IMR-90 (cell line): Measurements from ENCODE around the gene MDP1. TPM values are rescaled to one million over a fixed set of nuclear protein-coding genes. Genes with fewer than 3 reads are reported as not detected.

Experiments
- ATAC-seq: fragments of 200-7000 bp; cut with Tn5 transposase; 2 replicates; pipeline ENCODE4 v1.9.1; 2020; ENCODE audit warnings: low read depth, mild to moderate bottlenecking, moderate library complexity
- BruUV-seq: library from RNA; stranded (reverse); fragments of 400-500 nt; replicated peaks from 2 replicates; lab custom pipeline; 2021; lab: Mats Ljungman, UMichigan
- CTCF ChIA-PET: fragments of 300-600 bp; formaldehyde crosslinking; extraction: SDS; loops from one replicate; lab custom pipeline; 2021; ENCODE audit warnings: antibody characterized with exemption; lab: Yijun Ruan, JAX
- POLR2A ChIA-PET: fragments of 300-600 bp; sonication (Branson Sonifier 250); formaldehyde crosslinking; loops from one replicate; lab custom pipeline; 2022; ENCODE audit warnings: antibody characterized with exemption; ENCODE audit not compliant: unreplicated experiment; lab: Charles Lee
- DNase-seq: peaks from one replicate; pipeline ENCODE4 v3.0.0; 2013
- H2AFZ ChIP-seq: replicated peaks from 2 replicates; pipeline ENCODE3; 2013; ENCODE audit warnings: low read length, mild to moderate bottlenecking; ENCODE audit not compliant: poor library complexity
- H2AK5ac ChIP-seq: 2 replicates; pipeline ENCODE4 v1.6.1; 2013; ENCODE audit warnings: low read depth, low read length, inconsistent platforms
- H2AK9ac ChIP-seq: replicated peaks from 2 replicates; pipeline ENCODE3; 2013; ENCODE audit warnings: mild to moderate bottlenecking, low read depth, low read length, moderate library complexity; ENCODE audit not compliant: poor library complexity
- H2BK120ac ChIP-seq: 2 replicates; pipeline ENCODE4 v1.6.1; 2013; ENCODE audit warnings: low read depth, low read length, inconsistent platforms
- H2BK15ac ChIP-seq: 3 replicates; pipeline ENCODE4 v1.6.1; 2013; ENCODE audit warnings: low read depth, low read length, inconsistent platforms
- H2BK20ac ChIP-seq: 2 replicates; pipeline ENCODE4 v1.6.1; 2013; ENCODE audit warnings: low read depth, mild to moderate bottlenecking, inconsistent platforms, low read length, moderate library complexity
- H2BK5ac ChIP-seq: 2 replicates; pipeline ENCODE4 v1.6.1; 2013; ENCODE audit warnings: mild to moderate bottlenecking, low read depth, low read length, inconsistent platforms; ENCODE audit not compliant: poor library complexity, severe bottlenecking
- H3K14ac ChIP-seq: replicated peaks from 2 replicates; pipeline ENCODE4 v1.6.1; 2013; ENCODE audit warnings: low read depth, low read length, inconsistent platforms
- H3K18ac ChIP-seq: 2 replicates; pipeline ENCODE4 v1.6.1; 2013; ENCODE audit warnings: low read depth, low read length, control low read depth
- H3K23ac ChIP-seq: 2 replicates; pipeline ENCODE4 v1.6.1; 2013; ENCODE audit warnings: low read depth, low read length, inconsistent platforms
- H3K27ac ChIP-seq: 2 replicates; pipeline ENCODE4 v1.5.1; 2013; ENCODE audit warnings: mild to moderate bottlenecking, control low read depth, low read length; ENCODE audit not compliant: insufficient read depth
- H3K27me3 ChIP-seq: 2 replicates; pipeline ENCODE4 v1.6.1; 2013; ENCODE audit warnings: low read length; ENCODE audit not compliant: control insufficient read depth, insufficient read depth
- H3K36me3 ChIP-seq: 2 replicates; pipeline ENCODE4 v1.6.1; 2013; ENCODE audit warnings: low read length, mixed read lengths; ENCODE audit not compliant: control insufficient read depth, insufficient read depth
- H3K4ac ChIP-seq: 2 replicates; pipeline ENCODE4 v1.6.1; 2013; ENCODE audit warnings: low read depth, low read length, inconsistent platforms
- H3K4me1 ChIP-seq: 2 replicates; pipeline ENCODE4 v1.6.1; 2013; ENCODE audit warnings: low read length, mixed read lengths; ENCODE audit not compliant: control insufficient read depth, insufficient read depth
- H3K4me2 ChIP-seq: 2 replicates; pipeline ENCODE4 v1.6.1; 2013; ENCODE audit warnings: low read depth, mild to moderate bottlenecking, control low read depth, low read length, moderate library complexity
- H3K4me3 ChIP-seq: 2 replicates; pipeline ENCODE4 v1.5.1; 2013; ENCODE audit warnings: low read depth, mild to moderate bottlenecking, control low read depth, low read length, moderate library complexity; ENCODE audit not compliant: insufficient read depth
- H3K56ac ChIP-seq: 2 replicates; pipeline ENCODE4 v1.6.1; 2013; ENCODE audit warnings: low read length, inconsistent platforms; ENCODE audit not compliant: insufficient read depth; ENCODE audit errors: extremely low read depth
- H3K79me1 ChIP-seq, 2 experiments: 2 replicates each; pipeline ENCODE4 v1.6.1; 2013; ENCODE audit warnings: low read length in 2 of 2, inconsistent platforms in 1 of 2, low read depth in 1 of 2
- H3K9ac ChIP-seq: 2 replicates; pipeline ENCODE4 v1.6.1; 2013; ENCODE audit warnings: low read depth, low read length, control low read depth
- H3K9me1 ChIP-seq: 2 replicates; pipeline ENCODE4 v1.6.1; 2013; ENCODE audit warnings: low read length, inconsistent platforms; ENCODE audit not compliant: insufficient read depth
- H3K9me3 ChIP-seq: 2 replicates; pipeline ENCODE4 v1.6.1; 2013; ENCODE audit warnings: low read length; ENCODE audit not compliant: control insufficient read depth, insufficient read depth
- H4K20me1 ChIP-seq: 2 replicates; pipeline ENCODE4 v1.6.1; 2013; ENCODE audit warnings: low read length, inconsistent platforms; ENCODE audit not compliant: insufficient read depth
- H4K5ac ChIP-seq: 2 replicates; pipeline ENCODE4 v1.6.1; 2013; ENCODE audit warnings: mild to moderate bottlenecking, low read depth, low read length, control low read depth
- H4K8ac ChIP-seq, 2 experiments: 2 replicates each; pipeline ENCODE4 v1.6.1; 2013; ENCODE audit warnings: low read depth in 2 of 2, low read length in 2 of 2, control low read depth in 1 of 2, inconsistent platforms in 1 of 2
- H4K91ac ChIP-seq: 2 replicates; pipeline ENCODE4 v1.6.1; 2013; ENCODE audit warnings: low read depth, low read length, inconsistent platforms; ENCODE audit not compliant: insufficient read depth
- BHLHE40 ChIP-seq: fragments of 150-350 bp; IDR thresholded peaks from 2 replicates; pipeline ENCODE4 v1.6.1; 2016; ENCODE audit warnings: mild to moderate bottlenecking, low read depth, low read length
- CEBPB ChIP-seq: IDR thresholded peaks from 2 replicates; pipeline ENCODE4 v1.6.1; 2012; ENCODE audit warnings: low read depth, low read length, improper control_type of control experiment
- CHD1 ChIP-seq: IDR thresholded peaks from 2 replicates; pipeline ENCODE4 v1.6.1; 2012; ENCODE audit warnings: low read depth, low read length, improper control_type of control experiment
- FOS ChIP-seq: fragments of 150-350 bp; IDR thresholded peaks from 2 replicates; pipeline ENCODE4 v1.6.1; 2016; ENCODE audit warnings: low read depth, low read length
- MAFK ChIP-seq: IDR thresholded peaks from 2 replicates; pipeline ENCODE4 v1.6.1; 2012; ENCODE audit warnings: low read depth, low read length, improper control_type of control experiment
- MAZ ChIP-seq: IDR thresholded peaks from 2 replicates; pipeline ENCODE4 v1.6.1; 2012; ENCODE audit warnings: low read depth, mild to moderate bottlenecking, low read length, improper control_type of control experiment, moderate library complexity, borderline replicate concordance
- MXI1 ChIP-seq: IDR thresholded peaks from 2 replicates; pipeline ENCODE4 v1.6.1; 2012; ENCODE audit warnings: low read depth, mild to moderate bottlenecking, low read length, moderate library complexity, borderline replicate concordance
- POLR2A ChIP-seq: IDR thresholded peaks from 2 replicates; pipeline ENCODE4 v1.6.1; 2012; ENCODE audit warnings: mild to moderate bottlenecking, low read depth, low read length
- RAD21 ChIP-seq: IDR thresholded peaks from 2 replicates; pipeline ENCODE4 v1.6.1; 2012; ENCODE audit warnings: low read length, improper control_type of control experiment
- RFX5 ChIP-seq: IDR thresholded peaks from 2 replicates; pipeline ENCODE4 v1.8.0; 2012; ENCODE audit warnings: low read depth, mild to moderate bottlenecking, low read length, moderate library complexity
- SMC3 ChIP-seq: fragments of 150-350 bp; IDR thresholded peaks from 2 replicates; pipeline ENCODE4 v1.6.1; 2016; ENCODE audit warnings: low read depth, mild to moderate bottlenecking, antibody characterized with exemption, low read length, moderate library complexity
- WGBS, 2 experiments: methylation state at CpG; one replicate each; pipeline versions ENCODE4 v1.1.5 to v1.1.7; 2013; ENCODE audit warnings: missing lambda C conversion rate in 2 of 2; ENCODE audit not compliant: insufficient read length in 1 of 2; ENCODE audit errors: extremely low coverage in 2 of 2; 5-methylcytosine and 5-hydroxymethylcytosine counted together
- dilution Hi-C: fragments of 300-500 bp; cut with HindIII; formaldehyde crosslinking; loops from one replicate; pipeline ENCODE4 v1.14.3; 2018; ENCODE audit warnings: low sequenced_read_pairs; ENCODE audit not compliant: unreplicated experiment
- in situ Hi-C: fragments of 300-500 bp; cut with MboI; formaldehyde crosslinking; loops from 3 replicates; pipeline ENCODE4 v1.14.3; 2019; ENCODE audit warnings: low sequenced_read_pairs, inconsistent platforms, mixed read lengths
- intact Hi-C: fragments of 100-400 bp; cut with micrococcal nuclease; formaldehyde crosslinking; loops from 2 replicates; pipeline ENCODE4 v1.10.0; 2022
- polyA plus RNA-seq, 3 experiments: library from polyadenylated mRNA; depleted of rRNA; stranded (reverse); fragments of >200 nt; gene quantifications; 2 replicates each; pipeline ENCODE4 v1.2.3, GENCODE V29; 2012; ENCODE audit warnings: low replicate concordance in 1 of 3
- total RNA-seq: library from RNA; depleted of rRNA; stranded (reverse); fragments of >200 nt; gene quantifications from 2 replicates; pipeline ENCODE4 v1.2.3, GENCODE V29; 2012
- TF ChIP-seq, protein P1 (sequence below): fragments of 150-350 bp; IDR thresholded peaks from 2 replicates; pipeline ENCODE4 v1.6.1; 2017; ENCODE audit warnings: mild to moderate bottlenecking, antibody characterized with exemption, low read length, low read depth
- TF ChIP-seq, protein P2 (sequence below): fragments of 150-350 bp; IDR thresholded peaks from 2 replicates; pipeline ENCODE4 v1.6.1; 2016; ENCODE audit warnings: low read depth, mild to moderate bottlenecking, low read length, moderate library complexity, borderline replicate concordance

MDP1 gene
- total and polyA plus RNA-seq, 2 of the 4 experiments (the other 2 are of a cell fraction): 15.1 to 17.8 TPM

DNA sequence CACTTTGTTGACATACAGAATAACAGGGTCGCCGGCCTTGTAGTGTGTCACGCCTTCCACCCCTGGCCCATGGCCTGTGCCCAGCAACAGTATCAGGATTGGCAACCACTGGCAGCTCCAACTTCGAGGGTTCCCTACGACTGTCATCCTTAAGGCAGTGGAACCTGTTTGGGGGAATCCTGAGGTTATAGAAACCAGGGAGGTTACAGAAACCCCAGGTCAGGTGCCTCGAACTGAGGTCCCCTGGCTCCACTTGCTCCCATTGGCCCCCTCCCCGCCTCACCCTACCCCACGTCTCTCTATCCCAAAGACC, 21.0 kb downstream of the MDP1 start:
- no peak overlapping the region for H2BK20ac ChIP-seq
- ChIA-PET CTCF (no interaction called here), POLR2A (interaction anchor here (1.1 kb wide), 1 partner anchor 9 kb away, joined by 3 read pairs; no protein-coding TSS in a partner anchor)
- peak overlapping the region; percentile 89 for H4K5ac ChIP-seq
- peaks cover 40 to 71% of the 10 kb centered on the region in 2 experiments for H3K79me1 ChIP-seq
- peak overlapping the region; percentile 95 for H4K91ac ChIP-seq
- peak overlapping the region; percentile 76 for H2BK120ac ChIP-seq
- peak overlapping the region; percentile 96 for H2AK9ac ChIP-seq
- H3K23ac ChIP-seq: peak overlapping the region; percentile 70; the same call in 1 of the 2 replicates
- peak overlapping the region; percentile 85 for H2AK5ac ChIP-seq
- H3K9ac ChIP-seq: peak overlapping the region; percentile 93
- H3K18ac ChIP-seq: no peak overlapping the region
- peak overlapping the region; percentile 95 for H2AFZ ChIP-seq
- no peaks in the 10 kb centered on the region for H3K27me3 ChIP-seq
- TF ChIP-seq FOS (no peak), RFX5 (no peak), MAZ (no peak), CEBPB (no peak), MXI1 (no peak), RAD21 (no peak), BHLHE40 (no peak), SMC3 (no peak), CHD1 (no peak), POLR2A (no peak), MAFK (no peak)
- TF ChIP-seq, protein P1, sequence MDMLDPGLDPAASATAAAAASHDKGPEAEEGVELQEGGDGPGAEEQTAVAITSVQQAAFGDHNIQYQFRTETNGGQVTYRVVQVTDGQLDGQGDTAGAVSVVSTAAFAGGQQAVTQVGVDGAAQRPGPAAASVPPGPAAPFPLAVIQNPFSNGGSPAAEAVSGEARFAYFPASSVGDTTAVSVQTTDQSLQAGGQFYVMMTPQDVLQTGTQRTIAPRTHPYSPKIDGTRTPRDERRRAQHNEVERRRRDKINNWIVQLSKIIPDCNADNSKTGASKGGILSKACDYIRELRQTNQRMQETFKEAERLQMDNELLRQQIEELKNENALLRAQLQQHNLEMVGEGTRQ: no peak
- TF ChIP-seq, protein P2, sequence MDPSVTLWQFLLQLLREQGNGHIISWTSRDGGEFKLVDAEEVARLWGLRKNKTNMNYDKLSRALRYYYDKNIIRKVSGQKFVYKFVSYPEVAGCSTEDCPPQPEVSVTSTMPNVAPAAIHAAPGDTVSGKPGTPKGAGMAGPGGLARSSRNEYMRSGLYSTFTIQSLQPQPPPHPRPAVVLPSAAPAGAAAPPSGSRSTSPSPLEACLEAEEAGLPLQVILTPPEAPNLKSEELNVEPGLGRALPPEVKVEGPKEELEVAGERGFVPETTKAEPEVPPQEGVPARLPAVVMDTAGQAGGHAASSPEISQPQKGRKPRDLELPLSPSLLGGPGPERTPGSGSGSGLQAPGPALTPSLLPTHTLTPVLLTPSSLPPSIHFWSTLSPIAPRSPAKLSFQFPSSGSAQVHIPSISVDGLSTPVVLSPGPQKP: no peak
- H3K56ac ChIP-seq: peak overlapping the region; percentile 84; the same call in 1 of the 2 replicates
- H3K4me3 ChIP-seq: peak overlapping the region; percentile 89
- peak overlapping the region; percentile 99 for H3K4me2 ChIP-seq
- H3K14ac ChIP-seq: peak overlapping the region; percentile 95
- no TSS peak for BruUV-seq
- H2BK15ac ChIP-seq: no peak overlapping the region
- no peaks in the 10 kb centered on the region for H4K20me1 ChIP-seq
- peak overlapping the region; percentile 99 for H3K27ac ChIP-seq
- H3K9me3 ChIP-seq: no peaks in the 10 kb centered on the region
- in situ Hi-C loops (no loop called here), dilution Hi-C loops (no loop called here), intact Hi-C loops (loop anchor here (1.0 to 2.0 kb wide), 2 partner anchors 47 to 102 kb away; partner anchors contain the start of gene TINF2)
- peaks cover 19% of the 10 kb centered on the region for H3K36me3 ChIP-seq
- peak overlapping the region; percentile 92 to 94 for H4K8ac ChIP-seq
- H2BK5ac ChIP-seq: peak overlapping the region; percentile 96
- H3K9me1 ChIP-seq: peaks cover 11% of the 10 kb centered on the region; the same call in 1 of the 2 replicates
- peak overlapping the region; percentile 97 for H3K4ac ChIP-seq
- 0% methylated on average over 1 of the region's 8 CpGs; no CpG with 5 or more reads in 1 of the 2 experiments for WGBS, 2 experiments
- ATAC-seq (no peak), DNase-seq (no peak)
- peaks cover 8% of the 10 kb centered on the region for H3K4me1 ChIP-seq
